GM23338 (cell line): ENCODE data around the gene HSCB. TPM values are rescaled to one million over a fixed set of nuclear protein-coding genes. Genes with fewer than 3 reads are reported as not detected.
"Not testable (repeated sequence)": the region's sequence is repeated elsewhere in the genome, so short reads cannot be mapped to it uniquely, and the experiment has no call there.

Experiments
- ATAC-seq: fragments of 200-7000 bp; cut with Tn5 transposase; 3 replicates; pipeline ENCODE4 v1.9.1; 2020
- DNase-seq: peaks from one replicate; pipeline ENCODE4 v3.0.0-alpha.2; 2015; ENCODE audit warnings: low spot score
- H2AFZ ChIP-seq: fragments of 200-600 bp; sonication (generic); 2 replicates; pipeline ENCODE4 v1.8.0; 2016; ENCODE audit warnings: antibody characterized with exemption, mild to moderate bottlenecking, moderate library complexity
- H3F3A ChIP-seq: fragments of 200-600 bp; sonication (generic); replicated peaks from 2 replicates; pipeline ENCODE4 v1.8.0; 2017; ENCODE audit warnings: antibody characterized with exemption, mixed run types, low read depth
- H3K27ac ChIP-seq: fragments of 200-600 bp; sonication (generic); 2 replicates; pipeline ENCODE4 v1.6.1; 2016; ENCODE audit warnings: low read depth
- H3K27me3 ChIP-seq: fragments of 200-600 bp; sonication (generic); 2 replicates; pipeline ENCODE4 v1.8.0; 2016; ENCODE audit warnings: mild to moderate bottlenecking, mixed run types, moderate library complexity; ENCODE audit not compliant: insufficient read depth
- H3K36me3 ChIP-seq: fragments of 200-600 bp; sonication (generic); 2 replicates; pipeline ENCODE4 v1.8.0; 2016; ENCODE audit warnings: mild to moderate bottlenecking; ENCODE audit not compliant: insufficient read depth
- H3K4me1 ChIP-seq: fragments of 200-600 bp; sonication (generic); 2 replicates; pipeline ENCODE4 v1.8.0; 2016; ENCODE audit warnings: mild to moderate bottlenecking, moderate library complexity; ENCODE audit not compliant: insufficient read depth
- H3K4me2 ChIP-seq: fragments of 200-600 bp; sonication (generic); 2 replicates; pipeline ENCODE4 v1.7.1; 2017; ENCODE audit warnings: mixed run types
- H3K4me3 ChIP-seq: fragments of 200-600 bp; sonication (generic); 2 replicates; pipeline ENCODE4 v1.6.1; 2016; ENCODE audit warnings: mixed run types
- H3K79me2 ChIP-seq: fragments of 200-600 bp; sonication (generic); replicated peaks from 2 replicates; pipeline ENCODE4 v1.8.0; 2017; ENCODE audit warnings: mild to moderate bottlenecking; ENCODE audit not compliant: insufficient read depth
- H3K9me2 ChIP-seq: fragments of 200-600 bp; sonication (generic); 2 replicates; pipeline ENCODE4 v1.8.0; 2017; ENCODE audit not compliant: insufficient read depth
- H4K20me1 ChIP-seq: fragments of 200-600 bp; sonication (generic); replicated peaks from 2 replicates; pipeline ENCODE4 v1.8.0; 2017; ENCODE audit warnings: mild to moderate bottlenecking; ENCODE audit not compliant: insufficient read depth
- H3K27ac Mint-ChIP-seq: 2 replicates; pipeline ENCODE4 v1.8.0; 2020; ENCODE audit warnings: inconsistent platforms, mild to moderate bottlenecking, moderate library complexity, mixed read lengths
- H3K27me3 Mint-ChIP-seq: 3 replicates; pipeline ENCODE4 v1.8.0; 2022; ENCODE audit warnings: low read depth, mild to moderate bottlenecking, moderate library complexity, mixed read lengths, inconsistent platforms; ENCODE audit not compliant: insufficient read depth, poor library complexity
- H3K36me3 Mint-ChIP-seq: 3 replicates; pipeline ENCODE4 v1.8.0; 2021; ENCODE audit warnings: low read depth, mild to moderate bottlenecking, inconsistent platforms, moderate library complexity, mixed read lengths
- H3K4me1 Mint-ChIP-seq: 3 replicates; pipeline ENCODE4 v1.8.0; 2020; ENCODE audit warnings: mild to moderate bottlenecking, inconsistent platforms, mixed read lengths
- H3K4me3 Mint-ChIP-seq: 3 replicates; pipeline ENCODE4 v1.8.0; 2021; ENCODE audit warnings: moderate library complexity, mild to moderate bottlenecking, inconsistent platforms, mixed read lengths
- H3K9me3 Mint-ChIP-seq: 3 replicates; pipeline ENCODE4 v1.8.0; 2020; ENCODE audit warnings: moderate library complexity, mild to moderate bottlenecking, inconsistent platforms, mixed read lengths
- CREB1 ChIP-seq: fragments of 250-450 bp; sonication (Bioruptor Pico); IDR thresholded peaks from 2 replicates; pipeline ENCODE4 v1.5.0; 2020; ENCODE audit warnings: low read depth, mild to moderate bottlenecking, moderate library complexity
- CTCF ChIP-seq, 2 experiments: fragments of 200-600 bp in 1 of 2; sonication (generic) in 1 of 2; conservative IDR thresholded peaks; 2 replicates each; pipeline versions ENCODE4 v1.5.1 to v1.6.1; 2016 to 2017; ENCODE audit warnings: antibody characterized with exemption in 2 of 2, low read depth in 2 of 2, mild to moderate bottlenecking in 2 of 2, moderate library complexity in 1 of 2
- ETS1 ChIP-seq: IDR thresholded peaks from 2 replicates; pipeline ENCODE4 v1.6.1; 2016; ENCODE audit warnings: antibody characterized with exemption
- EZH2 ChIP-seq: fragments of 200-600 bp; sonication (generic); IDR thresholded peaks from one replicate; pipeline ENCODE4 v1.8.0; 2017; ENCODE audit warnings: antibody characterized with exemption, mild to moderate bottlenecking, low read depth; ENCODE audit not compliant: unreplicated experiment
- JUNB ChIP-seq: IDR thresholded peaks from one replicate; pipeline ENCODE4 v1.6.1; 2016; ENCODE audit warnings: antibody characterized with exemption; ENCODE audit not compliant: unreplicated experiment
- NANOG ChIP-seq: IDR thresholded peaks from 2 replicates; pipeline ENCODE4 v1.6.1; 2016; ENCODE audit warnings: antibody characterized with exemption, borderline replicate concordance
- POLR2AphosphoS5 ChIP-seq: IDR thresholded peaks from 2 replicates; pipeline ENCODE4 v1.6.1; 2016; ENCODE audit warnings: antibody characterized with exemption, low read depth
- REST ChIP-seq: IDR thresholded peaks from one replicate; pipeline ENCODE4 v1.6.1; 2018; ENCODE audit warnings: antibody characterized with exemption; ENCODE audit not compliant: unreplicated experiment
- STAT1 ChIP-seq: IDR thresholded peaks from one replicate; pipeline ENCODE4 v1.6.1; 2016; ENCODE audit warnings: antibody characterized with exemption; ENCODE audit not compliant: unreplicated experiment
- ZNF114 ChIP-seq: fragments of 250-450 bp; sonication (Bioruptor Pico); IDR thresholded peaks from 2 replicates; pipeline ENCODE4 v1.5.0; 2020; ENCODE audit warnings: mild to moderate bottlenecking, moderate library complexity
- polyA plus RNA-seq: library from polyadenylated mRNA; unstranded; fragments of >200 nt; fragmentation: Nextera tagmentation; extraction: Ambion mirVana; gene quantifications from 2 replicates; pipeline ENCODE4 v1.2.1, GENCODE V29; 2016
- total RNA-seq: library from RNA; depleted of rRNA; stranded (reverse); fragments of >200 nt; shearing (Covaris generic); gene quantifications from 2 replicates; pipeline ENCODE4 v1.2.3, GENCODE V29; 2014

The HSCB gene
- total and polyA plus RNA-seq, 2 experiments from 2014 or later: 18.6 to 30.9 TPM

- not testable (repeated sequence) for H3K27ac Mint-ChIP-seq, DNase-seq, H3K4me3 ChIP-seq, H3K79me2 ChIP-seq, H4K20me1 ChIP-seq, H3K4me3 Mint-ChIP-seq, H2AFZ ChIP-seq, H3K27me3 ChIP-seq, H3K4me1 Mint-ChIP-seq, ATAC-seq, H3K36me3 ChIP-seq, H3K4me2 ChIP-seq, H3K27ac ChIP-seq, H3K27me3 Mint-ChIP-seq, H3F3A ChIP-seq, H3K9me2 ChIP-seq, H3K4me1 ChIP-seq
- Mint-ChIP-seq H3K9me3 (peaks cover 15% of the 10 kb centered on the region), H3K36me3 (peaks cover 64% of the 10 kb centered on the region)
These were observed 12.7 kb downstream of the HSCB start for GRCh38 chr22:28754512-28754911.

GRCh38 chr22:28759861-28760560 is 18.2 kb downstream of the HSCB start:
- H3K27ac ChIP-seq: peak overlapping the region; percentile 96
- peaks cover 8% of the 10 kb centered on the region; the same call in 1 of the 2 replicates for H3F3A ChIP-seq
- no peaks in the 10 kb centered on the region for H4K20me1 ChIP-seq
- peak; percentile 79 for ATAC-seq
- no peaks in the 10 kb centered on the region for H3K27me3 ChIP-seq
- peak; percentile 82 for DNase-seq
- no peak overlapping the region for H2AFZ ChIP-seq
- peak overlapping the region; percentile 92 for H3K27ac Mint-ChIP-seq
- H3K4me3 Mint-ChIP-seq: peak overlapping the region; percentile 10
- peaks cover 14% of the 10 kb centered on the region; the same call in 1 of the 2 replicates for H3K4me1 ChIP-seq
- H3K4me2 ChIP-seq: peak overlapping the region; percentile 6
- peaks cover 8% of the 10 kb centered on the region for H3K9me2 ChIP-seq
- H3K36me3 Mint-ChIP-seq: peaks cover 29% of the 10 kb centered on the region
- H3K79me2 ChIP-seq: no peaks in the 10 kb centered on the region
- peaks cover 23% of the 10 kb centered on the region for H3K9me3 Mint-ChIP-seq
- TF ChIP-seq ETS1 (no peak), CREB1 (CRISPR knock-in tag) (no peak), EZH2 (no peak), CTCF (conservative IDR thresholded peaks at IDR 0.05; ENCODE audit: low read depth in 2 of 2) (no peak), STAT1 (no peak), NANOG (peak; percentile 79), JUNB (no peak)
- peak overlapping the region; percentile 23 for H3K4me3 ChIP-seq
- H3K36me3 ChIP-seq: no peaks in the 10 kb centered on the region
- H3K4me1 Mint-ChIP-seq: peaks cover 22% of the 10 kb centered on the region
- H3K27me3 Mint-ChIP-seq: peaks cover 13% of the 10 kb centered on the region

- Histone ChIP-seq H3K4me3 (no peak overlapping the region), H4K20me1 (no peaks in the 10 kb centered on the region), H3K27ac (peak overlapping the region; percentile 82), H3K27me3 (no peaks in the 10 kb centered on the region), H3K36me3 (no peaks in the 10 kb centered on the region), H3F3A (peaks cover 8% of the 10 kb centered on the region; the same call in 1 of the 2 replicates), H3K9me2 (peaks cover 8% of the 10 kb centered on the region), H3K79me2 (no peaks in the 10 kb centered on the region), H3K4me2 (no peak overlapping the region), H3K4me1 (peaks cover 14% of the 10 kb centered on the region; the same call in 1 of the 2 replicates), H2AFZ (no peak overlapping the region)
- peaks cover 23% of the 10 kb centered on the region for H3K9me3 Mint-ChIP-seq
- peak overlapping the region; percentile 48 for H3K27ac Mint-ChIP-seq
- H3K4me3 Mint-ChIP-seq: peak overlapping the region; percentile 13; the same call in 1 of the 3 replicates
- peaks cover 13% of the 10 kb centered on the region for H3K27me3 Mint-ChIP-seq
- no peak; the same call in 2 of the 3 replicates for ATAC-seq
- DNase-seq: peak; percentile 34
- H3K4me1 Mint-ChIP-seq: peaks cover 22% of the 10 kb centered on the region
- H3K36me3 Mint-ChIP-seq: peaks cover 25% of the 10 kb centered on the region
- TF ChIP-seq REST (no peak), STAT1 (no peak), CTCF (conservative IDR thresholded peaks at IDR 0.05; ENCODE audit: low read depth in 2 of 2) (no peak), EZH2 (no peak), ZNF114 (CRISPR knock-in tag) (no peak), POLR2AphosphoS5 (no peak)
These were observed 19.6 kb downstream of the HSCB start for GRCh38 chr22:28761449-28761755.
